HepG2 (cell line): Measurements from ENCODE around the gene BICRA.

Experiments used
- HNRNPL ChIP-seq: fragments of 200-400 bp; formaldehyde crosslinking; IDR thresholded peaks from 2 replicates; pipeline ENCODE4 v1.6.1; 2017; ENCODE audit warnings: mild to moderate bottlenecking, low read depth, low read length
- POLR2A ChIP-seq, 2 experiments: IDR thresholded peaks; 2 replicates each; pipeline ENCODE4 v1.6.1; 2011; ENCODE audit warnings: low read depth in 2 of 2, low read length in 2 of 2, mild to moderate bottlenecking in 1 of 2, moderate library complexity in 1 of 2; ENCODE audit not compliant: insufficient read depth in 1 of 2
- SMC3 ChIP-seq: IDR thresholded peaks from 2 replicates; pipeline ENCODE4 v1.6.1; 2011; ENCODE audit warnings: low read length, improper control_type of control experiment
- SRF ChIP-seq: IDR thresholded peaks from 2 replicates; pipeline ENCODE4 v1.6.1; 2011; ENCODE audit warnings: mild to moderate bottlenecking, low read depth, low read length, moderate library complexity
- ZBTB7B ChIP-seq: sonication (generic); formaldehyde crosslinking; IDR thresholded peaks from 2 replicates; pipeline ENCODE4 v1.4.0; 2020; ENCODE audit warnings: missing genetic modification reagents
- ZNF605 ChIP-seq: sonication (generic); formaldehyde crosslinking; IDR thresholded peaks from 2 replicates; pipeline ENCODE4 v1.8.0; 2022; ENCODE audit warnings: mild to moderate bottlenecking, missing genetic modification reagents
- ZNF775 ChIP-seq: sonication (generic); formaldehyde crosslinking; IDR thresholded peaks from 2 replicates; pipeline ENCODE4 v1.4.0; 2020; ENCODE audit warnings: missing genetic modification reagents, mild to moderate bottlenecking, moderate library complexity, borderline replicate concordance
- ZZZ3 ChIP-seq: sonication (generic); formaldehyde crosslinking; IDR thresholded peaks from 2 replicates; pipeline ENCODE4 v1.4.0; 2020; ENCODE audit warnings: missing genetic modification reagents, mild to moderate bottlenecking, borderline replicate concordance
- TF ChIP-seq, protein P1 (sequence below): IDR thresholded peaks from 2 replicates; pipeline ENCODE4 v1.6.1; 2012; ENCODE audit warnings: inconsistent platforms

GRCh38 chr19:47730910-47731309 is 122.0 kb downstream of the BICRA start:
- TF ChIP-seq ZBTB7B (CRISPR knock-in tag) (no peak), SMC3 (no peak), SRF (no peak), ZZZ3 (CRISPR knock-in tag) (no peak), ZNF775 (CRISPR knock-in tag) (no peak), HNRNPL (no peak), ZNF605 (CRISPR knock-in tag) (no peak), POLR2A (IDR thresholded peaks at IDR 0.05; ENCODE audit: insufficient read depth in 1 of 2, low read depth in 2 of 2, low read length in 2 of 2) (no peak)
- TF ChIP-seq, protein P1, sequence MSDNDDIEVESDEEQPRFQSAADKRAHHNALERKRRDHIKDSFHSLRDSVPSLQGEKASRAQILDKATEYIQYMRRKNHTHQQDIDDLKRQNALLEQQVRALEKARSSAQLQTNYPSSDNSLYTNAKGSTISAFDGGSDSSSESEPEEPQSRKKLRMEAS: no peak
